ENCODE results near the gene CHD5. TPM values are rescaled to one million over a fixed set of nuclear protein-coding genes. Genes with fewer than 3 reads are reported as not detected.

CHD5 gene
- polyA plus RNA-seq, 1 donor (not counting 4 experiments of a cell fraction or from before 2014, with no cell fraction given), result 0.07 TPM

DNA sequence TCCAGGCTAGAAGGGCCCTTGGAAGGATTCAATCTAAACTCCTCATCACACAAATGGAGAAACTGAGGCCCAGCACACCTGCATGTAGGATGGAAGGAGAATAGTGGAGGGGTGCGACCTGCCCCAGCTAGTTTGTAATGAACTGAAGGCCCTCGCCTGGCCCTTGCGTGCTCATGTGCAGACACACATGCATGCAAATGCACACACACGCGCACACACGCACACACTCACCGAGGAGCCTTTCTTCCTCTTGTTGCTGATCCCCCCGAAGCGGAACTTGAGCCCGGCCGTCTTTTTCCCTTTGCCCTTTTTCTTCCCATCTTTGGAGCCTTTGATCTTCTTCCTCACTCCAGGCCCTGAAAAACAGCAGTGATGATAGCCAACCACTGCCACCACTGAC is 27.9 kb downstream of the CHD5 start:
- H3K79me2 ChIP-seq (ENCODE audit: control insufficient read depth, insufficient read depth, low read length), result no peaks in the 10 kb centered on the region
- H3K4me3 ChIP-seq (ENCODE audit: control insufficient read depth in 2 of 3, extremely low read depth in 1 of 3, insufficient read depth in 2 of 3, low read depth in 1 of 3, low read length in 3 of 3), result no peak overlapping the region
- no peaks in the 10 kb centered on the region for H3K9me1 ChIP-seq (ENCODE audit: control insufficient read depth, extremely low read depth, insufficient read depth, low read length)
- TF ChIP-seq, protein P1, sequence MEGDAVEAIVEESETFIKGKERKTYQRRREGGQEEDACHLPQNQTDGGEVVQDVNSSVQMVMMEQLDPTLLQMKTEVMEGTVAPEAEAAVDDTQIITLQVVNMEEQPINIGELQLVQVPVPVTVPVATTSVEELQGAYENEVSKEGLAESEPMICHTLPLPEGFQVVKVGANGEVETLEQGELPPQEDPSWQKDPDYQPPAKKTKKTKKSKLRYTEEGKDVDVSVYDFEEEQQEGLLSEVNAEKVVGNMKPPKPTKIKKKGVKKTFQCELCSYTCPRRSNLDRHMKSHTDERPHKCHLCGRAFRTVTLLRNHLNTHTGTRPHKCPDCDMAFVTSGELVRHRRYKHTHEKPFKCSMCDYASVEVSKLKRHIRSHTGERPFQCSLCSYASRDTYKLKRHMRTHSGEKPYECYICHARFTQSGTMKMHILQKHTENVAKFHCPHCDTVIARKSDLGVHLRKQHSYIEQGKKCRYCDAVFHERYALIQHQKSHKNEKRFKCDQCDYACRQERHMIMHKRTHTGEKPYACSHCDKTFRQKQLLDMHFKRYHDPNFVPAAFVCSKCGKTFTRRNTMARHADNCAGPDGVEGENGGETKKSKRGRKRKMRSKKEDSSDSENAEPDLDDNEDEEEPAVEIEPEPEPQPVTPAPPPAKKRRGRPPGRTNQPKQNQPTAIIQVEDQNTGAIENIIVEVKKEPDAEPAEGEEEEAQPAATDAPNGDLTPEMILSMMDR (optimal IDR thresholded peaks at IDR 0.05 in 1 of 3, IDR thresholded peaks at IDR 0.05 in 1 of 3, conservative IDR thresholded peaks at IDR 0.05 in 1 of 3; ENCODE audit: extremely low read depth in 1 of 3, insufficient read depth in 2 of 3, low read length in 3 of 3), result no peak
- TF ChIP-seq EZH2 (IDR thresholded peaks at IDR 0.05; ENCODE audit: low read length), result no peak
- peaks cover 3% of the 10 kb centered on the region for H3K9me3 ChIP-seq (ENCODE audit: control insufficient read depth, low read depth, low read length)
- no peak overlapping the region for H3K27ac ChIP-seq (ENCODE audit: control insufficient read depth, insufficient read depth, low read length)
- H2AFZ ChIP-seq (ENCODE audit: control insufficient read depth, low read length), result no peak overlapping the region
- H3K27me3 ChIP-seq (ENCODE audit: control insufficient read depth, extremely low read depth, insufficient read depth, low read length), result peaks cover 15% of the 10 kb centered on the region
- FAIRE-seq (no peak), DNase-seq (ENCODE audit: low read depth, low spot score) (no peak)
- H3K4me1 ChIP-seq (ENCODE audit: control insufficient read depth, extremely low read depth, insufficient read depth, low read length), result peaks cover 13% of the 10 kb centered on the region
- H3K36me3 ChIP-seq (ENCODE audit: control insufficient read depth in 2 of 2, extremely low read depth in 1 of 2, insufficient read depth in 2 of 2, low read length in 2 of 2), result no peaks in the 10 kb centered on the region
- H3K9ac ChIP-seq (ENCODE audit: control insufficient read depth, extremely low read depth, insufficient read depth, low read length), result no peak overlapping the region
- no peak overlapping the region for H3K4me2 ChIP-seq (ENCODE audit: control insufficient read depth, extremely low read depth, insufficient read depth, low read depth, low read length)
- dilution Hi-C loops (cut with MboI; ENCODE audit: extremely low pct_ligation_motif_present, low sequenced_read_pairs), result no loop called here
- H4K20me1 ChIP-seq (ENCODE audit: control insufficient read depth, extremely low read depth, insufficient read depth, low read length), result no peaks in the 10 kb centered on the region

DNA sequence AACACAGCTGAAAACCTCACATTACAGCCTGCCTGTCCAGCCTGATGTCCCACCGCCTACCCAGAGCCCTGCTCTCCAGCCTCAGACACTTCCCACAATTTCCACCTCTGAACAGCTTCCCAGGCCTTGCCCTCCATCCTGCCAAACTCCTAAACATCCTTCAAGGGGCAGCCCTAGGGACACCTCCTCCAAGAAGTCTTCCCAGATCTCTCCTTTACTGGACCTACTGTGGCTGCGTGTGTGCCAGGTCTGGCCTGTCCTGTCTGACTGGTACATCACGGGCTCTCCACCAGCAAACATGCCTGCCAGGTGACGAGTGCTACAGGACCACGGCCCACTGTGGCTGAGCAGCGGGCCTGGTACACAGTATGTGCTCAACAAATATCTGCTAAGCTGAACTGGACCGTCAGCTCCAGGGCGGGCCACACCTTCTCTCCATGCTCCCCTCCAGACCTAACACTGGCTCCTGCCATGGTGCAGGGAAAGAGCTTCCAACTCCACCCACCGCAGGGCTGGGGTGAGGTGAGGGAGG is 28.8 kb downstream of the CHD5 start:
- Histone ChIP-seq H3K9me1 (ENCODE audit: control insufficient read depth, extremely low read depth, insufficient read depth, low read length) (no peaks in the 10 kb centered on the region), H3K27ac (ENCODE audit: control insufficient read depth, insufficient read depth, low read length) (no peak overlapping the region), H3K4me3 (ENCODE audit: control insufficient read depth in 2 of 3, extremely low read depth in 1 of 3, insufficient read depth in 2 of 3, low read depth in 1 of 3, low read length in 3 of 3) (no peak overlapping the region), H4K20me1 (ENCODE audit: control insufficient read depth, extremely low read depth, insufficient read depth, low read length) (no peaks in the 10 kb centered on the region), H3K9me3 (ENCODE audit: control insufficient read depth, low read depth, low read length) (peaks cover 3% of the 10 kb centered on the region), H3K9ac (ENCODE audit: control insufficient read depth, extremely low read depth, insufficient read depth, low read length) (no peak overlapping the region), H2AFZ (ENCODE audit: control insufficient read depth, low read length) (no peak overlapping the region), H3K4me2 (ENCODE audit: control insufficient read depth, extremely low read depth, insufficient read depth, low read depth, low read length) (no peak overlapping the region), H3K79me2 (ENCODE audit: control insufficient read depth, insufficient read depth, low read length) (no peaks in the 10 kb centered on the region), H3K27me3 (ENCODE audit: control insufficient read depth, extremely low read depth, insufficient read depth, low read length) (peaks cover 18% of the 10 kb centered on the region), H3K36me3 (ENCODE audit: control insufficient read depth in 2 of 2, extremely low read depth in 1 of 2, insufficient read depth in 2 of 2, low read length in 2 of 2) (no peaks in the 10 kb centered on the region), H3K4me1 (ENCODE audit: control insufficient read depth, extremely low read depth, insufficient read depth, low read length) (peaks cover 5% of the 10 kb centered on the region)
- no peak for FAIRE-seq
- DNase-seq (ENCODE audit: low read depth, low spot score), result no peak
- TF ChIP-seq, protein P1 (optimal IDR thresholded peaks at IDR 0.05 in 1 of 3, IDR thresholded peaks at IDR 0.05 in 1 of 3, conservative IDR thresholded peaks at IDR 0.05 in 1 of 3; ENCODE audit: extremely low read depth in 1 of 3, insufficient read depth in 2 of 3, low read length in 3 of 3), result no peak
- TF ChIP-seq EZH2 (IDR thresholded peaks at IDR 0.05; ENCODE audit: low read length), result no peak
- dilution Hi-C loops (cut with MboI; ENCODE audit: extremely low pct_ligation_motif_present, low sequenced_read_pairs), result no loop called here

All from keratinocyte (primary cell).